ENCODE data around the gene SUMF2. TPM values are rescaled to one million over a fixed set of nuclear protein-coding genes. Genes with fewer than 3 reads are reported as not detected.
A peak's percentile ranks its signal among the peaks of the same experiment; 100 is the strongest.
"Not testable (repeated sequence)": the region's sequence is repeated elsewhere in the genome, so short reads cannot be mapped to it uniquely, and the experiment has no call there.

Gene SUMF2
- total RNA-seq, 1 donor from 2014 or later: 96.9 TPM

GRCh38 chr7:56063500-56063881 is 595 bp upstream of the SUMF2 start:
- DNase-seq: no peak

GRCh38 chr7:56066376-56066775 is 2.3 kb downstream of the SUMF2 start:
- DNase-seq: not testable (repeated sequence)

GRCh38 chr7:56074371-56074791 is 10.3 kb downstream of the SUMF2 start:
- peak; percentile 35 for DNase-seq

GRCh38 chr7:56077681-56078080 is 13.6 kb downstream of the SUMF2 start:
- no peak for DNase-seq

GRCh38 chr7:56078196-56078595 is 14.1 kb downstream of the SUMF2 start:
- no peak for DNase-seq

GRCh38 chr7:56079450-56080185 is 15.5 kb downstream of the SUMF2 start:
- DNase-seq: no peak

GRCh38 chr7:56080726-56081435 is 16.8 kb downstream of the SUMF2 start:
- not testable (repeated sequence) for DNase-seq

- no peak for DNase-seq
These were observed 17.7 kb downstream of the SUMF2 start for GRCh38 chr7:56081626-56082340.

- no peak for DNase-seq
These were observed 19.2 kb downstream of the SUMF2 start for GRCh38 chr7:56083150-56083785.

GRCh38 chr7:56086761-56087160 is 22.7 kb downstream of the SUMF2 start:
- no peak for DNase-seq

GRCh38 chr7:56087445-56087844 is 23.4 kb downstream of the SUMF2 start:
- DNase-seq: no peak

- DNase-seq: no peak
These were observed 27.5 kb downstream of the SUMF2 start for GRCh38 chr7:56091591-56091990.

- DNase-seq: not testable (repeated sequence)
These were observed 28.3 kb downstream of the SUMF2 start for GRCh38 chr7:56092388-56092787.

- DNase-seq: peak; percentile 57
These were observed 28.9 kb downstream of the SUMF2 start, which contains the start of gene PHKG1 for GRCh38 chr7:56092789-56093531. Gene PHKG1 (minus strand): TSS chr7:56092952. CDS start chr7:56088941, 4,011 bp downstream.

GRCh38 chr7:56097700-56098099 is 33.6 kb downstream of the SUMF2 start:
- peak; percentile 37 for DNase-seq

- not testable (repeated sequence) for DNase-seq
These were observed 34.3 kb downstream of the SUMF2 start for GRCh38 chr7:56098187-56099008.

GRCh38 chr7:56099653-56100052 is 35.6 kb downstream of the SUMF2 start:
- DNase-seq: no peak

GRCh38 chr7:56104138-56104537 is 40.1 kb downstream of the SUMF2 start:
- DNase-seq: not testable (repeated sequence)

- DNase-seq: no peak
These were observed 41.4 kb downstream of the SUMF2 start for GRCh38 chr7:56105508-56105907.

All from skin of body (tissue), 2 donors.